Skin epidermis (tissue), 12 donors: ENCODE measurements around the gene CTNND2.

Experiments used
- H3K27ac ChIP-seq, 21 experiments: fragments of 200-600 bp; sonication (generic) in 11 of 21; one replicate each; pipeline ENCODE4 v1.5.0; 2020; ENCODE audit warnings: mild to moderate bottlenecking in 3 of 21, inconsistent platforms in 2 of 21, moderate library complexity in 2 of 21
- H3K4me3 ChIP-seq, 7 experiments: fragments of 200-600 bp; sonication (generic) in 2 of 7; one replicate each; pipeline ENCODE4 v1.5.0; 2020; ENCODE audit warnings: inconsistent platforms in 2 of 7, mild to moderate bottlenecking in 2 of 7, moderate library complexity in 1 of 7

CTNND2 gene

GRCh38 chr5:11304641-11305040, 599.6 kb downstream of the CTNND2 start:
- Histone ChIP-seq H3K27ac (no peak overlapping the region), H3K4me3 (no peak overlapping the region)

GRCh38 chr5:11302663-11303062, 601.6 kb downstream of the CTNND2 start:
- no peak overlapping the region for H3K27ac ChIP-seq
- H3K4me3 ChIP-seq: no peak overlapping the region

- Histone ChIP-seq H3K4me3 (no peak overlapping the region), H3K27ac (no peak overlapping the region)
Observed at GRCh38 chr5:11301171-11301570, 603.1 kb downstream of the CTNND2 start.

- no peak overlapping the region for H3K27ac ChIP-seq
- H3K4me3 ChIP-seq: no peak overlapping the region
Observed at GRCh38 chr5:11300736-11301135, 603.5 kb downstream of the CTNND2 start.

- no peak overlapping the region for H3K4me3 ChIP-seq
Observed at GRCh38 chr5:11298877-11299276, 605.4 kb downstream of the CTNND2 start.

GRCh38 chr5:11293523-11293922, 610.7 kb downstream of the CTNND2 start:
- H3K27ac ChIP-seq: no peak overlapping the region
- H3K4me3 ChIP-seq: no peak overlapping the region

More at GRCh38 chr5:11298877-11299276, 605.4 kb downstream of the CTNND2 start:
- no peak overlapping the region for H3K27ac ChIP-seq

GRCh38 chr5:11292648-11293356, 611.4 kb downstream of the CTNND2 start:
- Histone ChIP-seq H3K27ac (no peak overlapping the region), H3K4me3 (no peak overlapping the region)

- H3K27ac ChIP-seq: no peak overlapping the region
- H3K4me3 ChIP-seq: no peak overlapping the region
Observed at GRCh38 chr5:11289733-11290132, 614.5 kb downstream of the CTNND2 start.

GRCh38 chr5:11289208-11289607, 615.0 kb downstream of the CTNND2 start:
- Histone ChIP-seq H3K27ac (no peak overlapping the region), H3K4me3 (no peak overlapping the region)

GRCh38 chr5:11281842-11282241, 622.4 kb downstream of the CTNND2 start:
- Histone ChIP-seq H3K4me3 (no peak overlapping the region), H3K27ac (no peak overlapping the region)

GRCh38 chr5:11277323-11277722, 626.9 kb downstream of the CTNND2 start:
- H3K27ac ChIP-seq: no peak overlapping the region
- H3K4me3 ChIP-seq: no peak overlapping the region

GRCh38 chr5:11273180-11273903, 630.9 kb downstream of the CTNND2 start:
- H3K4me3 ChIP-seq: no peak overlapping the region
- H3K27ac ChIP-seq: no peak overlapping the region

- no peak overlapping the region for H3K27ac ChIP-seq
- H3K4me3 ChIP-seq: no peak overlapping the region
Observed at GRCh38 chr5:11269515-11269914, 634.7 kb downstream of the CTNND2 start.

GRCh38 chr5:11268891-11269290, 635.4 kb downstream of the CTNND2 start:
- no peak overlapping the region for H3K27ac ChIP-seq
- no peak overlapping the region for H3K4me3 ChIP-seq

GRCh38 chr5:11266331-11266730, 637.9 kb downstream of the CTNND2 start:
- H3K27ac ChIP-seq: no peak overlapping the region
- H3K4me3 ChIP-seq: no peak overlapping the region

GRCh38 chr5:11261241-11261640, 643.0 kb downstream of the CTNND2 start:
- Histone ChIP-seq H3K27ac (no peak overlapping the region), H3K4me3 (no peak overlapping the region)

- H3K27ac ChIP-seq: no peak overlapping the region
- no peak overlapping the region for H3K4me3 ChIP-seq
Observed at GRCh38 chr5:11258001-11258400, 646.2 kb downstream of the CTNND2 start.

- H3K27ac ChIP-seq: no peak overlapping the region
- no peak overlapping the region for H3K4me3 ChIP-seq
Observed at GRCh38 chr5:11252523-11252922, 651.7 kb downstream of the CTNND2 start.

GRCh38 chr5:11252075-11252474, 652.2 kb downstream of the CTNND2 start:
- no peak overlapping the region for H3K4me3 ChIP-seq
- no peak overlapping the region for H3K27ac ChIP-seq

GRCh38 chr5:11251247-11251646, 653.0 kb downstream of the CTNND2 start:
- Histone ChIP-seq H3K27ac (no peak overlapping the region), H3K4me3 (no peak overlapping the region)

- H3K4me3 ChIP-seq: no peak overlapping the region
- no peak overlapping the region for H3K27ac ChIP-seq
Observed at GRCh38 chr5:11248966-11249365, 655.3 kb downstream of the CTNND2 start.
